HG03460 (cell line): ENCODE results near the gene KCNH8.

Source experiments
- ATAC-seq: cut with Tn5 transposase; IDR thresholded peaks from one replicate; pipeline ENCODE4 v1.9.1; 2021; ENCODE audit not compliant: unreplicated experiment

KCNH8 gene

GRCh38 chr3:19348941-19349564, 200.7 kb downstream of the KCNH8 start:
- ATAC-seq, result no peak

GRCh38 chr3:19357947-19358346, 209.6 kb downstream of the KCNH8 start:
- no peak for ATAC-seq

- ATAC-seq, result no peak
Observed at GRCh38 chr3:19363071-19363470, 214.8 kb downstream of the KCNH8 start.

- ATAC-seq, result no peak
Observed at GRCh38 chr3:19364148-19364547, 215.8 kb downstream of the KCNH8 start.

GRCh38 chr3:19365471-19365870, 217.2 kb downstream of the KCNH8 start:
- ATAC-seq, result no peak

GRCh38 chr3:19384868-19385267, 236.6 kb downstream of the KCNH8 start:
- ATAC-seq, result no peak

- ATAC-seq, result no peak
Observed at GRCh38 chr3:19392150-19392549, 243.8 kb downstream of the KCNH8 start.

- no peak for ATAC-seq
Observed at GRCh38 chr3:19394946-19395345, 246.6 kb downstream of the KCNH8 start.

GRCh38 chr3:19396726-19397125, 248.4 kb downstream of the KCNH8 start:
- ATAC-seq, result no peak

- ATAC-seq, result no peak
Observed at GRCh38 chr3:19399356-19399755, 251.0 kb downstream of the KCNH8 start.

- no peak for ATAC-seq
Observed at GRCh38 chr3:19399836-19400235, 251.5 kb downstream of the KCNH8 start.

GRCh38 chr3:19420159-19420558, 271.8 kb downstream of the KCNH8 start:
- no peak for ATAC-seq

GRCh38 chr3:19425825-19426224, 277.5 kb downstream of the KCNH8 start:
- ATAC-seq, result no peak

GRCh38 chr3:19427422-19428149, 279.3 kb downstream of the KCNH8 start:
- no peak for ATAC-seq

GRCh38 chr3:19428729-19429128, 280.4 kb downstream of the KCNH8 start:
- no peak for ATAC-seq

- ATAC-seq, result no peak
Observed at GRCh38 chr3:19432669-19433068, 284.4 kb downstream of the KCNH8 start.

- ATAC-seq, result no peak
Observed at GRCh38 chr3:19436746-19437145, 288.4 kb downstream of the KCNH8 start.

GRCh38 chr3:19439944-19440343, 291.6 kb downstream of the KCNH8 start:
- ATAC-seq, result no peak

GRCh38 chr3:19446138-19446537, 297.8 kb downstream of the KCNH8 start:
- no peak for ATAC-seq

- no peak for ATAC-seq
Observed at GRCh38 chr3:19446687-19447086, 298.4 kb downstream of the KCNH8 start.

- no peak for ATAC-seq
Observed at GRCh38 chr3:19455546-19455945, 307.2 kb downstream of the KCNH8 start.

GRCh38 chr3:19456738-19457137, 308.4 kb downstream of the KCNH8 start:
- ATAC-seq, result no peak

GRCh38 chr3:19457449-19457848, 309.1 kb downstream of the KCNH8 start:
- ATAC-seq, result no peak
